ENCODE results near the gene MRPL12.

MRPL12 gene

GRCh38 chr17:81700353-81701287, 2.5 kb upstream of the MRPL12 start:
- H3K36me3 Mint-ChIP-seq (ENCODE audit: low read depth) = peaks cover 42% of the 10 kb centered on the region

GRCh38 chr17:81701288-81702071, 1.7 kb upstream of the MRPL12 start:
- TF ChIP-seq, protein P1, sequence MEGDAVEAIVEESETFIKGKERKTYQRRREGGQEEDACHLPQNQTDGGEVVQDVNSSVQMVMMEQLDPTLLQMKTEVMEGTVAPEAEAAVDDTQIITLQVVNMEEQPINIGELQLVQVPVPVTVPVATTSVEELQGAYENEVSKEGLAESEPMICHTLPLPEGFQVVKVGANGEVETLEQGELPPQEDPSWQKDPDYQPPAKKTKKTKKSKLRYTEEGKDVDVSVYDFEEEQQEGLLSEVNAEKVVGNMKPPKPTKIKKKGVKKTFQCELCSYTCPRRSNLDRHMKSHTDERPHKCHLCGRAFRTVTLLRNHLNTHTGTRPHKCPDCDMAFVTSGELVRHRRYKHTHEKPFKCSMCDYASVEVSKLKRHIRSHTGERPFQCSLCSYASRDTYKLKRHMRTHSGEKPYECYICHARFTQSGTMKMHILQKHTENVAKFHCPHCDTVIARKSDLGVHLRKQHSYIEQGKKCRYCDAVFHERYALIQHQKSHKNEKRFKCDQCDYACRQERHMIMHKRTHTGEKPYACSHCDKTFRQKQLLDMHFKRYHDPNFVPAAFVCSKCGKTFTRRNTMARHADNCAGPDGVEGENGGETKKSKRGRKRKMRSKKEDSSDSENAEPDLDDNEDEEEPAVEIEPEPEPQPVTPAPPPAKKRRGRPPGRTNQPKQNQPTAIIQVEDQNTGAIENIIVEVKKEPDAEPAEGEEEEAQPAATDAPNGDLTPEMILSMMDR (IDR thresholded peaks at IDR 0.05; ENCODE audit: unreplicated experiment in 3 of 3) = no peak
- H3K9me3 Mint-ChIP-seq = no peaks in the 10 kb centered on the region
- peak overlapping the region in 1 of 3 experiments; percentile 16 for H3K27ac Mint-ChIP-seq
- peaks cover 51% of the 10 kb centered on the region for H3K36me3 Mint-ChIP-seq (ENCODE audit: low read depth)
- H3K4me1 Mint-ChIP-seq = peaks cover 4% of the 10 kb centered on the region
- H3K4me3 Mint-ChIP-seq = peak overlapping the region; percentile 95 to 96 (median 96)
- no peaks in the 10 kb centered on the region for H3K27me3 Mint-ChIP-seq (ENCODE audit: low read depth)

More at GRCh38 chr17:81700353-81701287, 2.5 kb upstream of the MRPL12 start:
- Mint-ChIP-seq H3K4me1 (peaks cover 4% of the 10 kb centered on the region), H3K27ac (peak overlapping the region in 1 of 3 experiments; percentile 16), H3K27me3 (ENCODE audit: low read depth) (no peaks in the 10 kb centered on the region), H3K9me3 (no peaks in the 10 kb centered on the region), H3K4me3 (peak overlapping the region; percentile 62 to 96 (median 75))
- TF ChIP-seq, protein P1 (IDR thresholded peaks at IDR 0.05; ENCODE audit: unreplicated experiment in 3 of 3) = no peak

GRCh38 chr17:81703747-81704654, 834 bp downstream of the MRPL12 start:
- H3K27me3 Mint-ChIP-seq (ENCODE audit: low read depth) = no peaks in the 10 kb centered on the region

DNA sequence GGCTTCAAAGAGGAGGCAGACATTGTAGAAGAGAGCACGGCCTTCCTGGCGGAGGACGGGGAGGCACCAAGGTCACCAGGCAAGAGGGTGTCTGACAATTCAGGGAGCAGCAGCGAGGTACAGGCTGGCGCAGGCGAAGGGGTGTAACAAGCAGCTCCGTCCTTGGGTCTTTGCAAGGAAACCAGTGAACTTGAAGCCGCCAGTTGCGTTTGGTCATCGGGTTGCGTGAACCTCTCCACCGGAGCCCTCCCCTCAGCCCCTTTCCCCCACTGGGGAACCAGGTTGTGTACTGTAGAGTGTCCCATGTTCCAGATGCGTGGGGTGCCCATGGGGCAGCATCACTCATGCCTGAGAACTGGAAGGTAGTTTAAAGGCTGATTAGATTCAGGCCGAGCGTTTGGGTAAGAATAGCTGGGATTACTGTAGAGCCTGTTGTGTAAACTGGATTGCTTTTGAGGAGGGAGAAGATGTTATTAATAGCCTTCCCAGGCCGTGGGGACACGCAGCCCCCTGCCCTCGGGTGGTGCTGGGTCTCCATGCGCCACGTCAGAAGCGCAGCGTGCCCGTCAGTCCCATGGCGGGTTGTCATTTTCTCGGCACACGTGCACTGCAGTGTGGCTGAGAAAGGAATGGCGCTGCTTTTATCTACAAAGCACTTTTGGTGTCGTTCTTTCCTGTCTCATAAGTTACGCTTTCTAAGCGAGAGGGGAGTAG, 2.5 kb downstream of the MRPL12 start:
- Mint-ChIP-seq H3K27ac (no peak overlapping the region), H3K4me3 (peak overlapping the region; percentile 54 to 61 (median 58)), H3K27me3 (ENCODE audit: low read depth) (peaks cover 7% of the 10 kb centered on the region), H3K4me1 (peaks cover 6% of the 10 kb centered on the region), H3K9me3 (no peaks in the 10 kb centered on the region), H3K36me3 (ENCODE audit: low read depth) (peaks cover 26% of the 10 kb centered on the region)
- TF ChIP-seq, protein P1 (IDR thresholded peaks at IDR 0.05; ENCODE audit: unreplicated experiment in 3 of 3) = no peak

More at GRCh38 chr17:81703747-81704654, 834 bp downstream of the MRPL12 start:
- TF ChIP-seq, protein P1 (IDR thresholded peaks at IDR 0.05; ENCODE audit: unreplicated experiment in 3 of 3) = no peak
- Mint-ChIP-seq H3K27ac (no peak overlapping the region), H3K4me1 (peaks cover 4% of the 10 kb centered on the region), H3K36me3 (ENCODE audit: low read depth) (peaks cover 32% of the 10 kb centered on the region), H3K4me3 (peak overlapping the region; percentile 72 to 83 (median 81)), H3K9me3 (no peaks in the 10 kb centered on the region)

DNA sequence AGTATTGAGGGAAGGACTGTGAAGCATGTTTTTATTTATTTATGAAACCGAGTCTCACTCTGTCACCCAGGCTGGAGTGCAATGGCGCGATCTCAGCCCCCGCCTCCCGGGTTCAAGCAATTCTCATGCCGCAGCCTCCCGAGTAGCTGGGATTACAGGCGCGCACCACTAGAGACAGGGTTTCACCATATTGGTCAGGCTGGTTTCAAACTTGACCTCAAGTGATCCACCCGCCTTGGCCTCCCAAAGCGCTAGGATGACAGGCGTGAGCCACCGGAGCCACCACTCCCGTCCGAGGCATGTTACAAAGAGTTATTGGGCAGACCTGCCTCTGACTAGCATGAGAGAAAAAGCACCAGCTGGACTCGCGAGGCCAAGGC, 3.1 kb downstream of the MRPL12 start:
- Mint-ChIP-seq H3K27me3 (ENCODE audit: low read depth) (peaks cover 12% of the 10 kb centered on the region), H3K4me3 (peak overlapping the region; percentile 50 to 61 (median 58)), H3K4me1 (peaks cover 6% of the 10 kb centered on the region), H3K36me3 (ENCODE audit: low read depth) (peaks cover 21% of the 10 kb centered on the region), H3K27ac (no peak overlapping the region), H3K9me3 (no peaks in the 10 kb centered on the region)
- TF ChIP-seq, protein P1 (IDR thresholded peaks at IDR 0.05; ENCODE audit: unreplicated experiment in 3 of 3) = no peak

Data from nephron (organoid).